Neural cell (in vitro differentiated cells): ENCODE data around the gene FKBP1B.

ENCODE experiments used
- EP300 ChIP-seq: fragments of 450-650 bp; conservative IDR thresholded peaks from 2 replicates; pipeline ENCODE4 v1.6.1; 2014; ENCODE audit warnings: antibody characterized with exemption, mild to moderate bottlenecking, moderate library complexity; ENCODE audit not compliant: poor library complexity, severe bottlenecking
- EZH2 ChIP-seq: fragments of 200-600, 300-800 bp; shearing (Covaris generic), sonication (generic); IDR thresholded peaks from 2 replicates; pipeline ENCODE4 v1.6.1; 2014; ENCODE audit warnings: antibody characterized with exemption, low read length, borderline replicate concordance, mild to moderate bottlenecking; ENCODE audit not compliant: insufficient read depth, poor library complexity, severe bottlenecking
- MXI1 ChIP-seq: fragments of 450-650 bp; conservative IDR thresholded peaks from 2 replicates; pipeline ENCODE4 v1.6.1; 2014; ENCODE audit warnings: antibody characterized with exemption, mild to moderate bottlenecking; ENCODE audit not compliant: poor library complexity, severe bottlenecking
- POLR2AphosphoS5 ChIP-seq: IDR thresholded peaks from 2 replicates; pipeline ENCODE4 v1.6.1; 2012
- RAD21 ChIP-seq: fragments of 450-650 bp; conservative IDR thresholded peaks from 2 replicates; pipeline ENCODE4 v1.6.1; 2014; ENCODE audit warnings: antibody characterized with exemption, mild to moderate bottlenecking, moderate library complexity
- SMC3 ChIP-seq: fragments of 450-650 bp; conservative IDR thresholded peaks from 2 replicates; pipeline ENCODE4 v1.6.1; 2014; ENCODE audit warnings: antibody characterized with exemption, mild to moderate bottlenecking, moderate library complexity; ENCODE audit not compliant: poor library complexity
- TAF1 ChIP-seq: IDR thresholded peaks from 2 replicates; pipeline ENCODE4 v1.6.1; 2012; ENCODE audit warnings: low read depth
- TF ChIP-seq, protein P1 (sequence below): fragments of 450-650 bp; IDR thresholded peaks from 2 replicates; pipeline ENCODE4 v1.5.1; 2014; ENCODE audit warnings: antibody characterized with exemption, mild to moderate bottlenecking, moderate library complexity; ENCODE audit not compliant: poor library complexity, severe bottlenecking
- TF ChIP-seq, protein P2 (sequence below): IDR thresholded peaks from 2 replicates; pipeline ENCODE4 v1.6.1; 2012; ENCODE audit warnings: borderline replicate concordance

DNA sequence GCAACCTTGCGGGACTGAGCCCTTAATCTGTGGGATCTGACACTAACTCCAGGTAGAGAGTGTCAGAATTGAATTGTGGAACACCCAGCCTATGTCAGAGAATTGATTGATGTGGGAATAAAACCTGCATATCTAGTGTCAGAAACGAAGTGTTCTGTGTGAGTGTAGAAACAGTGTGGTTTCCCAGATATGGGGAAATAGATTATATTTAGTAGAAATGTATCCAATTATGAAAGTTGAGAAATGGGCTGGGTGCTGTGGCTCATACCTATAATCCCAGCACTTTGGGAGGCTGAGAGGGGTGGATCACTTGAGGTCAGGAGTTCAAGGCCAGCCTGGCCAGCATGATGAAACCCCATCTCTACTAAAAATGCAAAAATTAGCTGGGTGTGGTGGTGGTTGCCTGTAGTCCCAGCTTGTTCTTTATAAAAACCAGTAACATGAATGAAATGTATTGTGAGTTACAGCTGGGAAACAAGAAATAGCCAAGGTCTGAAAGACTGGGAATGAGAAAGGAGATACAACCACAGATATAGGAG is 39.3 kb downstream of the FKBP1B start:
- TF ChIP-seq, protein P1, sequence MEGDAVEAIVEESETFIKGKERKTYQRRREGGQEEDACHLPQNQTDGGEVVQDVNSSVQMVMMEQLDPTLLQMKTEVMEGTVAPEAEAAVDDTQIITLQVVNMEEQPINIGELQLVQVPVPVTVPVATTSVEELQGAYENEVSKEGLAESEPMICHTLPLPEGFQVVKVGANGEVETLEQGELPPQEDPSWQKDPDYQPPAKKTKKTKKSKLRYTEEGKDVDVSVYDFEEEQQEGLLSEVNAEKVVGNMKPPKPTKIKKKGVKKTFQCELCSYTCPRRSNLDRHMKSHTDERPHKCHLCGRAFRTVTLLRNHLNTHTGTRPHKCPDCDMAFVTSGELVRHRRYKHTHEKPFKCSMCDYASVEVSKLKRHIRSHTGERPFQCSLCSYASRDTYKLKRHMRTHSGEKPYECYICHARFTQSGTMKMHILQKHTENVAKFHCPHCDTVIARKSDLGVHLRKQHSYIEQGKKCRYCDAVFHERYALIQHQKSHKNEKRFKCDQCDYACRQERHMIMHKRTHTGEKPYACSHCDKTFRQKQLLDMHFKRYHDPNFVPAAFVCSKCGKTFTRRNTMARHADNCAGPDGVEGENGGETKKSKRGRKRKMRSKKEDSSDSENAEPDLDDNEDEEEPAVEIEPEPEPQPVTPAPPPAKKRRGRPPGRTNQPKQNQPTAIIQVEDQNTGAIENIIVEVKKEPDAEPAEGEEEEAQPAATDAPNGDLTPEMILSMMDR = no peak
- TF ChIP-seq EZH2 (no peak), RAD21 (no peak), EP300 (no peak), POLR2AphosphoS5 (no peak), TAF1 (no peak), SMC3 (no peak), MXI1 (no peak)
- TF ChIP-seq, protein P2, sequence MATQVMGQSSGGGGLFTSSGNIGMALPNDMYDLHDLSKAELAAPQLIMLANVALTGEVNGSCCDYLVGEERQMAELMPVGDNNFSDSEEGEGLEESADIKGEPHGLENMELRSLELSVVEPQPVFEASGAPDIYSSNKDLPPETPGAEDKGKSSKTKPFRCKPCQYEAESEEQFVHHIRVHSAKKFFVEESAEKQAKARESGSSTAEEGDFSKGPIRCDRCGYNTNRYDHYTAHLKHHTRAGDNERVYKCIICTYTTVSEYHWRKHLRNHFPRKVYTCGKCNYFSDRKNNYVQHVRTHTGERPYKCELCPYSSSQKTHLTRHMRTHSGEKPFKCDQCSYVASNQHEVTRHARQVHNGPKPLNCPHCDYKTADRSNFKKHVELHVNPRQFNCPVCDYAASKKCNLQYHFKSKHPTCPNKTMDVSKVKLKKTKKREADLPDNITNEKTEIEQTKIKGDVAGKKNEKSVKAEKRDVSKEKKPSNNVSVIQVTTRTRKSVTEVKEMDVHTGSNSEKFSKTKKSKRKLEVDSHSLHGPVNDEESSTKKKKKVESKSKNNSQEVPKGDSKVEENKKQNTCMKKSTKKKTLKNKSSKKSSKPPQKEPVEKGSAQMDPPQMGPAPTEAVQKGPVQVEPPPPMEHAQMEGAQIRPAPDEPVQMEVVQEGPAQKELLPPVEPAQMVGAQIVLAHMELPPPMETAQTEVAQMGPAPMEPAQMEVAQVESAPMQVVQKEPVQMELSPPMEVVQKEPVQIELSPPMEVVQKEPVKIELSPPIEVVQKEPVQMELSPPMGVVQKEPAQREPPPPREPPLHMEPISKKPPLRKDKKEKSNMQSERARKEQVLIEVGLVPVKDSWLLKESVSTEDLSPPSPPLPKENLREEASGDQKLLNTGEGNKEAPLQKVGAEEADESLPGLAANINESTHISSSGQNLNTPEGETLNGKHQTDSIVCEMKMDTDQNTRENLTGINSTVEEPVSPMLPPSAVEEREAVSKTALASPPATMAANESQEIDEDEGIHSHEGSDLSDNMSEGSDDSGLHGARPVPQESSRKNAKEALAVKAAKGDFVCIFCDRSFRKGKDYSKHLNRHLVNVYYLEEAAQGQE = no peak
